Measurements from ENCODE around the gene PHF13.
"Not testable (repeated sequence)": the region's sequence is repeated elsewhere in the genome, so short reads cannot be mapped to it uniquely, and the experiment has no call there.

Gene PHF13

DNA sequence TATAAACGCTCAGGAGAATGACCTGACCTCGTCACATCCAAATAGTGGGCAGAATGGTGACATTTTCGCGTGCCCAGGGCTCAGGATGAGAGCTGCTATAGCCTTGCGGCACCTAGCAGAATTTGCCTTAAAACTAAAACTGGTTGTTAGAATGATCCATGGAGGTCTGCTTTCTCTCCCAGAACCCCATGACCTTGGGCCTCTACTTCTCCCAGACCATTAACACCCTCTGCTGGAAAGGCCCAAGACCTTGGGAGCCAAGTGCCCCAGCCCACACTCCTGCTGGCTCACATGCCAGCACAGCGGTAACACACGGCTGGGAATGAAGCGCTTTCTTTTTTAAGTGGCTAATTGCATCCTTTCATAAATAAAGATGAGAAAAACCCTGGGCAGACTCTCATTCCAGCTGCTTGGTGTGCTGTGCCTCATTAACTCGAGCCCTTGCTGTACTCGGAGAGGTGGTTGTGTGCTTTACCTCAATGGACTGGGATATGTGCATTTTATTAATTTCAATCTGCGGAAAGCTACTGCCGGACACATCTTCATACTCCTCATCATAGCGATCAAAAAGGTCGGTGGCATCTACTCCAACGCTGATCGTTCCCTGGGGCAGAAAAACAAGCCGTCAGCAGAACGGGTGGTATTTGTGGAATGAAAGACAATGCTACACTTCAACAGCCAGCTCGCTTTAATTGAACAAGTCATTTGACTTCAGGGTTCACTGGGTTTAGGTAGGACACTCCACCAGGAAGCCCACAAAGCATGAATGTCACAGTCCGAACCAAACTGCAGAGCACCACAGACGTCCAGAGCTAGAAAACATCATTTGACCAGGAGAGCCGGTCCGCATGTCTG, 40.1 kb downstream of the PHF13 start:
- DNase-seq (ENCODE audit: insufficient read length, low spot score) (no peak), FAIRE-seq (no peak)

DNA sequence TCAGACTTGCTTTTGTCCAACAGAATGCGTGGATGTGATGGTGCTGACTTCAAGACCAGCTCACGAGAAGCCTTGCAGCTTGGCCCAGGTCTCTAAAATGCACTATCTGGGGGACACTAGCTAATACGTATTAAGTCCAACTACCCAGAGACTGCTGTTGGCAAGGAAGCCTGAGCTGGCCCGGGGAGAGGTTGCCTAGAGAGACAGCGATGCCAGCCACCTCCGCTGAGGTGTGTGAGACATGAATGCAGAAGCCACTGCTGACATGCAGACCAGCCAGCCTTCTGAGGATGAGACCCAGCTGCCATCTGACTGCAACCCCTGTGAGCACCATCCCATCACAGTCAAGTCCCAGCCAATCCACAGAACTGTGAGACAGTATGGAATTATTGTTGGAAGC, 43.6 kb downstream of the PHF13 start:
- FAIRE-seq (no peak), DNase-seq (ENCODE audit: insufficient read length, low spot score) (no peak)

DNA sequence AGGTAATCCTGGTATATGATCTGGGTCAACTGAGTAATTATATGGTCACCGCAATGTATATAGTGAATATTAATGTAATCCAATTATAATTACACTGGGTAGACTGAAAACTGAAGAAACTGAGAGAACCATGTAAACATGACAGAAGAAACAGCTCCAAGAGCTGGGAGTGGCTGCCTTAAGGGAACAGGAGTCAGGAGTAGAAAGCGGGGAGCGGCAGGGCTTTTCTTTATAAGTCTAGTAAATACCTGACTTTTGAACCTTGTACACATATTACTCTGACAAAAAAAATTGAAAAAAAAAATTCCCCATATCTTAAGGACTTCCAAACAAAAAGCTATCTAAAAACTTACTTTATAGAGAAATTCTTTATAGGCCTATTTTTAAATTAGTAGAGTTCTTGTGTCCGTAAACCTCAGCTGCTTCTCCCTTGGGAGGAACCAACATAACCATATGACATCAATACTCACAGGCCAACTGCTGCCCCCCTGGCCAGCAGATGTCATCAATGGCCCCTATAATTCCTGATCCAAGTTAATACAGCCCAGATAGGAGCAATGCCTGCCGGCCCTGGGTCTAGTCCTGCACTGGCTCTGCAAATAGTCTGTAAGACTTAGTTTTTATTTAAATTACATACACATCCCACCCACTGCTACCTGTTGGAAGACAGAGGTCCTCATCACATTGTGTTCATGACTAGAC, 45.0 kb downstream of the PHF13 start:
- FAIRE-seq, result no peak

DNA sequence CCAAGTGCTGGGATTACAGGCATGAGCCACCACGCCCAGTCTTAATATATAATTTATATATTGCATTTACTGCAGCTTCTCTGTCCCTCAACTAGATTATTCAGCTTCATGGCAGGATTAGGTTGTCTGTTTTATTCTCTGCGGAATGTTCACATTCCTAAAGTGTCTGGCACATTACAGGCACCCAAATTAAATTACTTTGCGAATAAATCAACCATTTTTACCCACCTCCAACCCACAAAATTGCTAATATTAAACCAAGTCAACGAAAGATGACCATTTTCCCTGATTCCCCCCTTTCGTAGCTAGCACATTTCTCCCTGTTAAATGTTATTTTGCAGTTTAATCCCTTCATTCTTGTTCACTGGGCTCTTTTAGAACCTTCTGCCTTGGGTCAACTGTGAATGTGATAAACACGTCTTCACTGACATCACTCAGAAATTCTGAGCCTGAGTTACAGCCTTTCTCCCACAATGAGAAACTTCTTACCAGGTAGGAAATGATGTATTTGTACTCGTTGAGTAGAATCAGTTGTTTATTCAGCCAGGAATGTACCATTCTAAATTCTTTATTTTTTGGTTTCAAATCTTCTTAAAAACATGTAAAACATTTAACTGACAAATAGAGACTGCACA, 47.0 kb downstream of the PHF13 start:
- no peak for FAIRE-seq
- no peak for DNase-seq (ENCODE audit: insufficient read length, low spot score)

More for the DNA sequence above, 45.0 kb downstream of the PHF13 start:
- no peak for DNase-seq (ENCODE audit: insufficient read length, low spot score)

DNA sequence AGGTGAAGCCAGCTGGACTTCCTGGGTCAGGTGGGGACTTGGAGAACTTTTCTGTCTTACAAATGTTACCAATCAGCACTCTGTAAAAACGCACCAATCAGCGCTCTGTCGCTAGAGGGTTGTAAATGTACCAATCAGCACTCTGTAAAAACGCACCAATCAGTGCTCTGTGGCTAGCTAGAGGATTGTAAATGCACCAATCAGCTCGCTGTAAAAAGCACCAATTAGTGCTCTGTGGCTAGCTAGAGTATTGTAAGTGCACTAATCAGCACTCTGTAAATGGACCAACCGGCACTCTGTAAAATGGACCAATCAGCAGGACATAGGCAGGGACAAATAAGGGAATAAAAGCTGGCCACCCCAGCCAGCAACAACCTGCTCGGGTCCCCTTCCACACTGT, 48.9 kb downstream of the PHF13 start:
- FAIRE-seq; DNase-seq (ENCODE audit: insufficient read length, low spot score): not testable (repeated sequence)

DNA sequence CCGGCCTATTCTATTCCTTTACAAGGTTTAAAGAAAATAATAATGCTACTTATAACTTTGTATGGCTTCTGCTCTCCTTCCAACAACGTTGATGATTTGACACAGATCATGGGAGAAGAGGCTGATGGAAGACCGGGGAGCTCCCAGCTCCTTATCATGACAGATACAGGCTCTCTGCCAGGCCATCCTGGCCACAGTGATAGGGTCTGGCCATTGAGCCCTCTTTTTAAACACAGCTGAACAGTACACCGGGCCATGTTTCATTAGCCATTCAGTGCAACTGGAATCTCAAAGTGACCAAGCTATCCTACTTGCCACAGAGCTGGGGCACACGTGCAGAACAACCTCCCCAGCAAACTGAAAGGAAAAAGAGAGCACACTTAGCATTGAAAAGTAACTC, 53.2 kb downstream of the PHF13 start:
- DNase-seq (ENCODE audit: insufficient read length, low spot score) (no peak), FAIRE-seq (no peak)

DNA sequence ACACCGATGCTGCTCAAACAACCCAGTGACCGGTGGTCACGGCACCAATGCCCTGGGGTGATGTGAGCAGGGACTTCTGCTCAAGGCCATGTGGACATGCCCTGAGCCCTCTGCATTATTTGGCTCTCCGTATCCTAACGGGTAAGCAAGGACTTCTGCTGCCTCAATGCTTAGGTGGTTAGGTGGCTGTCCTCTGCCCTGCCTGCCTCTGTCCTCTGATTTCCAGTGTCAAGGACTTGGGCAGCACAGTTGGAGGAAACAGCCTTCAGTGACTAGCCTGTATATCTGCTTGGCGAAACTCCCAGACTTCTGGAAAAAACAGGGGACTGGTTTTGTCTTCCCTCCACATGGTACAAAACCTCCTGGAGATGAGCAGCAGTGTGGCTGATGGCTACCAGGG, 53.6 kb downstream of the PHF13 start:
- no peak for FAIRE-seq
- DNase-seq (ENCODE audit: insufficient read length, low spot score), result no peak

DNA sequence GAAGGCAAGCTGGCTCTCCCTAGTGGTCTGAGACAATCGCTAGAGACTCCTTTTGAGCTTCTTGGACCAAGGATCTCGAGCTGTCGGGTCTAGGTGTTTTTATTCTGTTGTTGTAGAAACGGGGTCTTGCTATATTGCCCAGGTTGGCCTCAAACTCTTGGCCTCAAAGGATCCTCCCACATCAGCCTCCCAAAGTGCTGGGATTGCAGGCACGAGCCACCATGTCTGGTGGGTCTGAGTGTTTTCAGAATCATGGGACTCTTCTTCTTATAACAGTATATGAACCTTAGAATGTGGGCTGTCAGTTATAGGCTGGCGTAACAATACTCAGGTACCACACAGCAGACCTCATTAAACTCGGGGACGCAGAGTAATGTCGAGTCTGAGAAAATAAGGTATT, 55.0 kb downstream of the PHF13 start:
- FAIRE-seq (no peak), DNase-seq (ENCODE audit: insufficient read length, low spot score) (no peak)

DNA sequence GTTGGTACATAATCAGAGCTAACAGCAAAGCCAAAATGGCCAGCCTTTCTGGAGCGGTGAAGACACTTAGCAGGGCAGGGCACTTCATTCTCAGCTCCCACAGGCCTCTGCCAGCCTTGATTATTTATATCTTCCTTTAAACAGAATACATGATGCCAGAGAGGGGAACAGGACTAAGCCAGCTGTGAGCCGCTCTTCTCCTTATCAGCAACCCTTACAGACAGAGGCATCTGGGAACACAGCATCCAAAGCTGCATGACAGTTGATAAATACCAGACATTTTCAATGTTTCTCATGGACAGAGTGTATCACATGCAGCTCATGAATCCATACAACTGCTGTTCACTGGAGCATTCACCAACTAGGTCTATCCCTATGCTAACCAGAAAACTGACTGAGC, 59.0 kb downstream of the PHF13 start:
- DNase-seq (ENCODE audit: insufficient read length, low spot score) (no peak), FAIRE-seq (no peak)

Data from GM19239 (cell line).